HG03108 (cell line): ENCODE data around the gene NOL4L.
"Not testable (repeated sequence)": the region's sequence is repeated elsewhere in the genome, so short reads cannot be mapped to it uniquely, and the experiment has no call there.

Experiments
- ATAC-seq: cut with Tn5 transposase; IDR thresholded peaks from one replicate; pipeline ENCODE4 v1.9.1; 2021; ENCODE audit warnings: moderate library complexity; ENCODE audit not compliant: unreplicated experiment

The NOL4L gene

DNA sequence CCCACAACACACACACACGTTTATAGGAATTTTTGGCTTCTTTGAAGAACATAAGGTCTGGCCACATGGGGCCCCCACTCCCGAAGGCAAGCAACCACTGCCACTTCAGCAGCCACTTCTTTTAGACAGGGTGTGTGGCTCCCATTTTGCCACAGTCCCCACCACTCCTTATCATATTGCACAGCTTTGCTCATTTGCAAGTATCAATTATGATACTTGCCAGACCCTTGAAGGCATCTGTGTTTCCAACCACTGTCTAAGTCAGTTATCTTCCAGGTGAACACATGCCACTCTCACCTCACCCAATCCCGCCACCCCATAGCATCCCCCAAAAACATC lies 73.1 kb downstream of the NOL4L start:
- no peak for ATAC-seq

DNA sequence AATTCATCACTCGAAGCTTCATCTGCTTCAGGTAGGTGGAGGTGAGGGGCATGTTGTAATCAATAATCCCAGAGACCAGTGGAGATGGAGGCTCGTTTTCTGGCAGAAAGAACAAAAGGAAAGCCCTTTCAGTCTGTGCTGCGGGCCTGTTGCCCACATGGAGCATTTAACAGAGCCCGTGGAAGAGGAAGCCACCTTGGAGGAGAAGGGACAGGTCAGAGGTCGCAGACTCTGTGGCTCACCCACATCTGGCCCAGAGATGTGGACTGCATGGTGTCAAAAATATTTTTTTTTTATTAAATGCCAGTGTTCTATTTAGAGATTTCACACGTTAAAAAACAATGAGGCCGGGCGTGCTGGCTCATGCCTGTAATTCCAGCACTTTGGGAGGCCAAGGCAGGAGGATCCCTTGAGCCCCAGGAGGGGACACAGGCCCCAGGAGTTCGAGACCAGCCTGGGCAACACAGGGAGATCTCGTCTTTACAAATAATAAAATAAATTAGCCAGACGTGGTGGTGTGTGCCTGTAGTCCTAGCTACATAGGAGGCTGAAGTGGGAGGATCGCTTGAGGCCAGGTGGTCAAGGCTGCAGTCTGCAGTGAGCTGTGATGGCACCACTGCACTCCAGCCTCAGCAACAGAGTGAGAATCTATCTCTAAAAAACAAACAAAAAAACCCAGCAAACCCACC lies 73.6 kb downstream of the NOL4L start:
- no peak for ATAC-seq

DNA sequence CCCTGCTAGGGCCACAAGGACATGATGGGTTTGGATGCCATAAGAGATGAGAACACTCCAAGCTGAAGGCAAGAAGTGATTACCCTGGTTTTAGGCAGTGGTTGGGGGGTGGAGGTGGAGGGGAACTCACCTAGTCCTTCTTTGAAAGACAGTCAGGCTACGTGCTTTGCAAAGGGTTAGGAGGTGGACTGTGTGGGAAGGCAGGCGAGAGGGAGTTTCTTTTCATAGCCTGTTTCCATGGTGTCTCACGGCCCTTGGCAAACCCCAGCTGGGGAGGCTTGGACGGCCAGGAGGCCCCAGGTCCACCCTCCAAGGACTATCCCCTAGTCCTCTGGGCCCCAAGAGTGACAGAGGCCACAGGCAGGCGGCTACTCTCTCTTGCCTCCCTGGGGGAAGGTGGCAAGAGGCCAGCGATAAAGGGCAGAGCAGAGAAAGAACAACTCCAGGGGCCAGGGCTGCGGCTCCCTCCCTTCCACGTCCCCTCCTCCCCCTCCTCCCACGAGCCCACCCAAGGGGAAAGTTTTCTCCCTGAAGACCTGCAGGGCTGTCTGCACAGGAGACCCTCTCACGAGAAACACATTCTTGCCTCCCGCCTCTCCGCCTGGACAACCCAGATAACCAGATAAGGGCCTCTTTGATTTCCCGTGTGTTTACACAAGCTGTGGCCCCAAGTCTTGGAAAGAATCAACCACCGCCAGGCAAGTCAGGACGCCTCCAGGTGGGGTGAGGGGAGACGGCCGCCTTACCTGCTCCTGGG lies 74.4 kb downstream of the NOL4L start:
- no peak for ATAC-seq

GRCh38 chr20:32510120-32510600 lies 75.0 kb downstream of the NOL4L start:
- no peak for ATAC-seq

DNA sequence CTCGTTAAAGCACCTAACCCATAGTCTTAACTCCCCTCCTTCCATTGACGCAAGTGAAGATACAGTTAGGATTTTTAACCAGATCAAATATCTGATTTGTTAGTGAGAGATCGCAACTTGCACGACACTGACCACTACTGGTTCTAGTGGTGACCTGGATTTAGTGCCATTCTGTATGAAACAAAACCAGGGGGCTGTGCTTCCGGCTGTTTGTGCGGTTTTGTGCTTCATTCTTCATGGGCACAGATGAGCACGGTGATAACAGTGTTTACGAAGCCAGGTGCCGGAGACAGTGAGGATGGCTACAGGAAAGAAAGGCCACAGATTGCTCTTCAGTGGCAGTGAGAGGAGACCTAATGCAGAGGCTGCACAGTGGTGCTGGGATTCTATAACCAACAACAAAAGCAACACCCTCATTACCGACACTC lies 75.5 kb downstream of the NOL4L start:
- ATAC-seq, result no peak

- ATAC-seq, result no peak
Measured at GRCh38 chr20:32508775-32509119, 76.4 kb downstream of the NOL4L start.

- no peak for ATAC-seq
Measured at GRCh38 chr20:32507998-32508774, 76.9 kb downstream of the NOL4L start.

- no peak for ATAC-seq
Measured at GRCh38 chr20:32506721-32507120, 78.4 kb downstream of the NOL4L start.

- ATAC-seq, result no peak
Measured at GRCh38 chr20:32505723-32506473, 79.2 kb downstream of the NOL4L start.

- no peak for ATAC-seq
Measured at GRCh38 chr20:32501709-32502108, 83.4 kb downstream of the NOL4L start.

GRCh38 chr20:32497589-32498224 lies 87.4 kb downstream of the NOL4L start:
- no peak for ATAC-seq

GRCh38 chr20:32496811-32497533 lies 88.2 kb downstream of the NOL4L start:
- no peak for ATAC-seq

- no peak for ATAC-seq
Measured at GRCh38 chr20:32495949-32496348, 89.2 kb downstream of the NOL4L start.

DNA sequence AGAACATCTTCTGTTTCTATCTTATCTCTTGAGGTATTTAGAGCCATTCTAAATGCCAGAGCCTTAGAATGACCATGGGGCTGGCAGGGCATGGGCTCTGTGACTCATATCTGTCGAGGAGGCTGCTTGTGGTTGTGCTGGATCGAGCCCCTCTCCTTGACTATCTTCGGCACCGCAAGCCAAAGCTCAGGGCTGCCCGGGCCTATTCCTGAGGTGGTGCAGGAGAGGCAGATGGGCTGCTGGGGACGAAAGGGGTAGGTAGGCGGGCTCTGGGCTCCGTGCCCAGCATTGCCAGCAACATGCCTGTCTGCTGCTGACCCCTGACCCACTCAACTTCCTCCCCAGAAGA lies 89.9 kb downstream of the NOL4L start:
- no peak for ATAC-seq

GRCh38 chr20:32494483-32495216 lies 90.5 kb downstream of the NOL4L start:
- no peak for ATAC-seq

- ATAC-seq, result no peak
Measured at GRCh38 chr20:32493356-32493755, 91.8 kb downstream of the NOL4L start.

GRCh38 chr20:32491764-32492151 lies 93.4 kb downstream of the NOL4L start:
- ATAC-seq, result not testable (repeated sequence)

DNA sequence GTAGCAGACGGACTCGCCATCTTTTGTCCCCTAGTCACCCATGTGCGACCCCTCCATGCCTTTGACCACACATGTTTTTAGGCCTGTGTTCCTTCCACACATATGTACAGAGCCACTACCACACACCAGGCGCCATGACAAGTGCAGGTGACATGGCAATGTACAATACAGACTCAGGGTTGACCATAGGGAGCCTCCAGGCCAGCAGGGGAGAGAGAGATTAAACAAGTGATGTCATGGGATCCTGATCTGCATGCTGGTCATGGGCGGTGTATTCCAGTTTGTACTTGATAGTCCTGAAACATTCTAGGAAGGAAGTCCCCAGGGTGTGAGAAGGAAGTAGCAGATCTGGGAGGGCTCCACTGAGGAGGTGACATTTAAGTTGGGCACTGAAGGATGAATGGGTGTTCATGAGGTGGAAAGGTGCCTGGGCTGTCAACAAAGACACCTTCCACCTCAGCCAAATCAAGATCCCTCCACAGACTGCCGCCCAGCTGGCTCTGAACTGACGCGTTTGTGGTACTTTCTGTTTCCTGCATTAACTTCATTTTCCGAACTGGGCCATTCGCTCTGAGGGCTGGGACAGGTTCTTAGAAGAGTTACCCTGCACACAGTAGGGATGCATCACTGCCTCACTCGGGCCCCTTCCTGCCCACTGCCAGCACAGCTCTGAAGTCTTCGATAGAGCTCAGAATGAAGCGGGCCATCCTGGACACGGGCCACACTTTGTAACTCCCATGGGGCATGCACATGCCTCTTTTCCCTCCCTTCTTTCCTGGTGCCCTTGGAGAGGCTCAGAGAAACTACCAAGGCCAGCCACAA lies 94.0 kb downstream of the NOL4L start:
- no peak for ATAC-seq
